Lower lobe of right lung (tissue), 2 donors: ENCODE measurements around the gene RRN3. TPM values are rescaled to one million over a fixed set of nuclear protein-coding genes. Genes with fewer than 3 reads are reported as not detected.

ENCODE experiments used
- ATAC-seq, 2 donors: fragments of 200-7000 bp; cut with Tn5 transposase; one replicate each; pipeline ENCODE4 v1.9.1; 2020 to 2022; ENCODE audit warnings: mild to moderate bottlenecking in 2 of 2, moderate library complexity in 2 of 2
- DNase-seq: peaks from one replicate; pipeline ENCODE4 v3.0.0-alpha.2; 2020
- H3K27ac ChIP-seq: fragments of 200-600 bp; one replicate; pipeline ENCODE4 v1.8.0; 2022
- H3K27me3 ChIP-seq: fragments of 200-600 bp; one replicate; pipeline ENCODE4 v1.8.0; 2022; ENCODE audit warnings: low read depth
- H3K36me3 ChIP-seq: fragments of 200-600 bp; one replicate; pipeline ENCODE4 v1.8.0; 2022; ENCODE audit warnings: mild to moderate bottlenecking
- H3K4me1 ChIP-seq: fragments of 200-600 bp; one replicate; pipeline ENCODE4 v1.8.0; 2022
- H3K4me3 ChIP-seq: fragments of 200-600 bp; one replicate; pipeline ENCODE4 v1.8.0; 2022; ENCODE audit warnings: mild to moderate bottlenecking
- H3K9me3 ChIP-seq: fragments of 200-600 bp; one replicate; pipeline ENCODE4 v1.8.0; 2022
- intact Hi-C: fragments of 100-400 bp; cut with DNase I; formaldehyde crosslinking; loops from one replicate; pipeline ENCODE4 v1.11.0; 2022
- total RNA-seq: library from RNA; stranded (reverse); fragmentation: NEBNext Ultra II Directional; extraction: Animal tissue kit (Norgen Biotek cat#: 25700); gene quantifications from one replicate; pipeline ENCODE4 v1.2.1, GENCODE V29; 2021
- TF ChIP-seq, protein P1 (sequence below): fragments of 200-600 bp; IDR thresholded peaks from one replicate; pipeline ENCODE4 v1.8.0; 2022; ENCODE audit warnings: antibody characterized with exemption, mild to moderate bottlenecking
- donor health status: DM: no; HTN: yes; CAD: no; lungs with severe emphysema.

RRN3 gene
- total RNA-seq, 1 donor from 2014 or later: 23.0 TPM

- TF ChIP-seq, protein P1, sequence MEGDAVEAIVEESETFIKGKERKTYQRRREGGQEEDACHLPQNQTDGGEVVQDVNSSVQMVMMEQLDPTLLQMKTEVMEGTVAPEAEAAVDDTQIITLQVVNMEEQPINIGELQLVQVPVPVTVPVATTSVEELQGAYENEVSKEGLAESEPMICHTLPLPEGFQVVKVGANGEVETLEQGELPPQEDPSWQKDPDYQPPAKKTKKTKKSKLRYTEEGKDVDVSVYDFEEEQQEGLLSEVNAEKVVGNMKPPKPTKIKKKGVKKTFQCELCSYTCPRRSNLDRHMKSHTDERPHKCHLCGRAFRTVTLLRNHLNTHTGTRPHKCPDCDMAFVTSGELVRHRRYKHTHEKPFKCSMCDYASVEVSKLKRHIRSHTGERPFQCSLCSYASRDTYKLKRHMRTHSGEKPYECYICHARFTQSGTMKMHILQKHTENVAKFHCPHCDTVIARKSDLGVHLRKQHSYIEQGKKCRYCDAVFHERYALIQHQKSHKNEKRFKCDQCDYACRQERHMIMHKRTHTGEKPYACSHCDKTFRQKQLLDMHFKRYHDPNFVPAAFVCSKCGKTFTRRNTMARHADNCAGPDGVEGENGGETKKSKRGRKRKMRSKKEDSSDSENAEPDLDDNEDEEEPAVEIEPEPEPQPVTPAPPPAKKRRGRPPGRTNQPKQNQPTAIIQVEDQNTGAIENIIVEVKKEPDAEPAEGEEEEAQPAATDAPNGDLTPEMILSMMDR: no peak
- ATAC-seq (no peak), DNase-seq (peak; percentile 19)
- intact Hi-C loops: no loop called here
- Histone ChIP-seq H3K36me3 (peaks cover 52% of the 10 kb centered on the region), H3K4me1 (peaks cover 11% of the 10 kb centered on the region), H3K9me3 (no peaks in the 10 kb centered on the region), H3K4me3 (no peak overlapping the region), H3K27ac (no peak overlapping the region), H3K27me3 (no peaks in the 10 kb centered on the region)
Measured at GRCh38 chr16:15044286-15044685, 49.8 kb downstream of the RRN3 start.

- TF ChIP-seq, protein P1: no peak
- no peaks in the 10 kb centered on the region for H3K9me3 ChIP-seq
- no peak overlapping the region for H3K4me3 ChIP-seq
- no peaks in the 10 kb centered on the region for H3K27me3 ChIP-seq
- H3K27ac ChIP-seq: no peak overlapping the region
- peaks cover 61% of the 10 kb centered on the region for H3K36me3 ChIP-seq
- DNase-seq (no peak), ATAC-seq (no peak)
- intact Hi-C loops: no loop called here
- peaks cover 11% of the 10 kb centered on the region for H3K4me1 ChIP-seq
Measured at GRCh38 chr16:15043344-15043743, 50.7 kb downstream of the RRN3 start.

DNA sequence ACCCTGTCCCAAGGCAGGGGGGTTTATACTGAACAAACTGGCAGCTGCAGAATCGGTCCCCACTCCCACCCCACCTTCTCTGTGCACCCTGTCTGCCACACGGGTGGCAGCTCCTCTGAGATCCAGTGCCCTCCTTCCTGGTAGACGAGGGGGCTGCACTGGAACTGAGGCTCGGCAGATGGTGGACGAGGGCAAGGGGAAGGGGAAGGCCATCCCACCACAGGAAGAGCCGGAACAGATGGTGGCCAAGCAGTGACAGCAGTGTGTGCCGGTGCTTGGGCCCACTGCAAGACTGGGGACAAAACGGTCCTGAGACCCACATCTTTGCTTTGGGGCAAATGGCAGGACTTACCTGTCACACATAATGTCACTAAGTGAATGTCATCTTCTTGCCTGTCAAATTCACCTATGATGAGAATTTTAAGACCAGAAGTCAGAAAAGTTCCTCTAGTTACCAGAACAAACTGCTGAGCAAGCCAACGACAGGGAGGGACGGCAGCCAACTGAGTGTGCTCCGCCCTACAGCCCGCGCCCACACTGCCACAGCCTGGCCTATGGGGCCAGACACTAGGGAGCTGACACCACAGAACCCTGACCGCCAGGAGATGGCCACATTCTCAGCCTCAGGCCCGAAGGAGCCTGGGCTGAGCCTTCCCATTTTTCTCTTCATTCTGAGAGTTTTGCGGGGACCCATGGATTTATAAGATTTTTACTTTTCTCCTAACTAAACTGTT lies 52.6 kb downstream of the RRN3 start:
- H3K9me3 ChIP-seq: no peaks in the 10 kb centered on the region
- no peak overlapping the region for H3K4me3 ChIP-seq
- peak overlapping the region; percentile 16 for H3K27ac ChIP-seq
- no peaks in the 10 kb centered on the region for H3K27me3 ChIP-seq
- peak; percentile 89 to 95 for ATAC-seq
- peak; percentile 81 for DNase-seq
- H3K36me3 ChIP-seq: peaks cover 67% of the 10 kb centered on the region
- peaks cover 11% of the 10 kb centered on the region for H3K4me1 ChIP-seq
- TF ChIP-seq, protein P1: no peak
- intact Hi-C loops: no loop called here

DNA sequence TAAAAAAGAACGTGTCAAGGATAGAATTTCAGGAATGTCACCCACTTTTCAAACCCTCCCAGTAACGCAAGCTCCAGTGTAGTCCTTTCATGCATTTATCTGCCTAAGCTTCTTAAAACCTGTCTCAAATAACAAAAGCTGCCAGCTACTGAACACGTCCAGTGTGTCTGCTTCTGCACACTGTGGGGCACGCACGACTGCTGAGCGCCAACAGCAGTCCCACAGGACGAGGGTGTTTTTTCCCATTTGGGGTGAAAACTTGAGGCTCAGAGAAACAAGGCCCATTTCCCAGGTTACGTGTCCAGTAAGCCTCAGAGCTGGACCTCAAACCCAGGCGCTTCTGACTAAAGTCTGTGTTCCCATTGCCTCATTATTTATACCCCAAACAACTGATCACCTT lies 55.4 kb downstream of the RRN3 start:
- Histone ChIP-seq H3K36me3 (peaks cover 78% of the 10 kb centered on the region), H3K27me3 (no peaks in the 10 kb centered on the region), H3K9me3 (no peaks in the 10 kb centered on the region), H3K4me1 (peaks cover 14% of the 10 kb centered on the region), H3K27ac (no peak overlapping the region), H3K4me3 (no peak overlapping the region)
- intact Hi-C loops: no loop called here
- DNase-seq (no peak), ATAC-seq (no peak)
- TF ChIP-seq, protein P1: no peak

- H3K27ac ChIP-seq: no peak overlapping the region
Measured at GRCh38 chr16:15037745-15038144, 56.3 kb downstream of the RRN3 start.

More at GRCh38 chr16:15037745-15038144, 56.3 kb downstream of the RRN3 start:
- intact Hi-C loops: no loop called here
- Histone ChIP-seq H3K36me3 (peaks cover 86% of the 10 kb centered on the region), H3K4me3 (no peak overlapping the region), H3K4me1 (peaks cover 14% of the 10 kb centered on the region), H3K27me3 (no peaks in the 10 kb centered on the region), H3K9me3 (no peaks in the 10 kb centered on the region)
- no peak for DNase-seq
- ATAC-seq: no peak
- TF ChIP-seq, protein P1: no peak
